H1 (cell line): Measurements from ENCODE around the gene SSRP1. TPM values are rescaled to one million over a fixed set of nuclear protein-coding genes. Genes with fewer than 3 reads are reported as not detected.

ENCODE experiments used
- CTCF ChIA-PET: fragments of 300-600 bp; sonication (Branson Sonifier 250); formaldehyde crosslinking; loops from one replicate; lab custom pipeline; 2021; ENCODE audit not compliant: partially characterized antibody; lab: Charles Lee
- POLR2A ChIA-PET: fragments of 300-600 bp; sonication (Branson Sonifier 250); formaldehyde crosslinking; loops from one replicate; lab custom pipeline; 2021; ENCODE audit warnings: inconsistent platforms; ENCODE audit not compliant: partially characterized antibody; lab: Charles Lee
- DNase-seq, 2 experiments: peaks; one replicate each; pipeline versions ENCODE4 v3.0.0 to v3.0.0-alpha.2; 2010 to 2022; ENCODE audit warnings: low spot score in 2 of 2, low read depth in 1 of 2, mixed read lengths in 1 of 2
- FAIRE-seq: peaks from 2 replicates; lab custom pipeline; 2011; peaks lifted over from hg19 to GRCh38; lab: Jason Lieb, UNC
- H2AFZ ChIP-seq: 2 replicates; pipeline ENCODE4 v1.8.1; 2012; ENCODE audit warnings: low read length, inconsistent platforms
- H2AK5ac ChIP-seq: 2 replicates; pipeline ENCODE4 v1.6.1; 2013; ENCODE audit warnings: low read depth, low read length
- H2BK120ac ChIP-seq: replicated peaks from 2 replicates; pipeline ENCODE3; 2013; ENCODE audit warnings: low read depth, low read length, inconsistent platforms
- H2BK12ac ChIP-seq: 2 replicates; pipeline ENCODE4 v1.6.1; 2013; ENCODE audit warnings: low read depth, low read length
- H2BK15ac ChIP-seq: 2 replicates; pipeline ENCODE4 v1.6.1; 2013; ENCODE audit warnings: low read length
- H2BK20ac ChIP-seq: 2 replicates; pipeline ENCODE4 v1.6.1; 2013; ENCODE audit warnings: low read length
- H2BK5ac ChIP-seq: 2 replicates; pipeline ENCODE4 v1.6.1; 2013; ENCODE audit warnings: low read depth, low read length
- H3K14ac ChIP-seq: 2 replicates; pipeline ENCODE4 v1.6.1; 2013; ENCODE audit warnings: inconsistent platforms; ENCODE audit not compliant: insufficient read length
- H3K18ac ChIP-seq: 2 replicates; pipeline ENCODE4 v1.6.1; 2013; ENCODE audit warnings: low read length; ENCODE audit errors: extremely low read depth
- H3K23ac ChIP-seq: 2 replicates; pipeline ENCODE4 v1.6.1; 2013; ENCODE audit warnings: inconsistent platforms; ENCODE audit not compliant: insufficient read length
- H3K23me2 ChIP-seq: 2 replicates; pipeline ENCODE4 v1.6.1; 2013; ENCODE audit warnings: low read depth, low read length
- H3K27ac ChIP-seq: 2 replicates; pipeline ENCODE4 v1.6.1; 2011; ENCODE audit warnings: low read depth, low read length, inconsistent platforms
- H3K27me3 ChIP-seq, 4 experiments: replicated peaks in 1 of 4; 1 replicate in 1 of 4; 2 replicates in 3 of 4; pipeline versions ENCODE4 v1.6.1 to v1.8.1; 2011 to 2013; ENCODE audit warnings: low read length in 3 of 4, mild to moderate bottlenecking in 3 of 4, inconsistent platforms in 2 of 4, mixed read lengths in 2 of 4, moderate library complexity in 1 of 4; ENCODE audit not compliant: control insufficient read depth in 3 of 4, insufficient read depth in 3 of 4; ENCODE audit errors: extremely low read depth in 1 of 4
- H3K36me3 ChIP-seq, 4 experiments: 2 replicates each; pipeline versions ENCODE4 v1.6.1 to v1.8.1; 2011 to 2013; ENCODE audit warnings: mild to moderate bottlenecking in 4 of 4, low read length in 3 of 4, moderate library complexity in 2 of 4, control low read depth in 1 of 4, inconsistent platforms in 1 of 4; ENCODE audit not compliant: insufficient read depth in 4 of 4, control insufficient read depth in 2 of 4
- H3K4ac ChIP-seq: replicated peaks from 2 replicates; pipeline ENCODE3; 2013; ENCODE audit warnings: low read length, low read depth, mixed read lengths, inconsistent platforms; ENCODE audit not compliant: insufficient read length
- H3K4me1 ChIP-seq, 4 experiments: replicated peaks in 1 of 4; 1 replicate in 1 of 4; 2 replicates in 3 of 4; pipeline versions ENCODE4 v1.6.1 to v1.8.1; 2011 to 2013; ENCODE audit warnings: low read length in 3 of 4, inconsistent platforms in 2 of 4, mixed read lengths in 1 of 4; ENCODE audit not compliant: insufficient read depth in 4 of 4, control insufficient read depth in 3 of 4
- H3K4me2 ChIP-seq, 2 experiments: 2 replicates each; pipeline versions ENCODE4 v1.6.1 to v1.8.1; 2011 to 2013; ENCODE audit warnings: low read depth in 2 of 2, low read length in 2 of 2, control low read depth in 1 of 2, inconsistent platforms in 1 of 2, mild to moderate bottlenecking in 1 of 2; ENCODE audit not compliant: insufficient read depth in 1 of 2
- H3K4me3 ChIP-seq, 4 experiments: fragments of 200-600, 300-600 bp in 1 of 4; sonication (generic), shearing (Covaris generic), sonication (Bioruptor Twin) in 1 of 4; 2 replicates each; pipeline versions ENCODE4 v1.5.1 to v1.8.1; 2011 to 2016; ENCODE audit warnings: low read length in 4 of 4, low read depth in 3 of 4, control low read depth in 2 of 4, inconsistent platforms in 2 of 4, mild to moderate bottlenecking in 2 of 4, mixed read lengths in 1 of 4, moderate library complexity in 1 of 4; ENCODE audit not compliant: insufficient read depth in 2 of 4; ENCODE audit errors: extremely low read depth in 1 of 4
- H3K56ac ChIP-seq: replicated peaks from 2 replicates; pipeline ENCODE3; 2013; ENCODE audit warnings: low read depth, mild to moderate bottlenecking, mixed read lengths, low read length, inconsistent platforms; ENCODE audit not compliant: insufficient read length
- H3K79me1 ChIP-seq: 2 replicates; pipeline ENCODE4 v1.6.1; 2013; ENCODE audit warnings: low read depth, low read length, control low read depth
- H3K79me2 ChIP-seq, 2 experiments: 2 replicates each; pipeline versions ENCODE4 v1.6.1 to v1.8.1; 2012 to 2013; ENCODE audit warnings: low read length in 2 of 2, mild to moderate bottlenecking in 2 of 2, inconsistent platforms in 1 of 2; ENCODE audit not compliant: insufficient read depth in 2 of 2, control insufficient read depth in 1 of 2
- H3K9ac ChIP-seq, 4 experiments: replicated peaks in 1 of 4; 1 replicate in 1 of 4; 2 replicates in 3 of 4; pipeline versions ENCODE4 v1.6.1 to v1.8.1; 2011 to 2013; ENCODE audit warnings: low read depth in 3 of 4, low read length in 3 of 4, control low read depth in 2 of 4, mild to moderate bottlenecking in 2 of 4, moderate library complexity in 2 of 4, inconsistent platforms in 1 of 4; ENCODE audit errors: extremely low read depth in 1 of 4
- H3K9me3 ChIP-seq, 2 experiments: 2 replicates each; pipeline versions ENCODE4 v1.6.1 to v1.8.1; 2012 to 2013; ENCODE audit warnings: mild to moderate bottlenecking in 2 of 2, moderate library complexity in 2 of 2, control low read depth in 1 of 2, inconsistent platforms in 1 of 2, low read depth in 1 of 2, low read length in 1 of 2, mixed read lengths in 1 of 2; ENCODE audit not compliant: insufficient read depth in 2 of 2
- H4K20me1 ChIP-seq, 2 experiments: replicated peaks in 1 of 2; 2 replicates each; pipeline versions ENCODE3 to v1.8.1; 2011 to 2013; ENCODE audit warnings: inconsistent platforms in 2 of 2, low read length in 2 of 2, mild to moderate bottlenecking in 1 of 2; ENCODE audit not compliant: insufficient read depth in 2 of 2, control insufficient read depth in 1 of 2
- H4K5ac ChIP-seq: 2 replicates; pipeline ENCODE4 v1.6.1; 2013; ENCODE audit warnings: low read length, low read depth, mixed read lengths, inconsistent platforms; ENCODE audit not compliant: insufficient read length
- H4K8ac ChIP-seq: 2 replicates; pipeline ENCODE4 v1.8.0; 2013; ENCODE audit warnings: mild to moderate bottlenecking, moderate library complexity, low read length, inconsistent platforms; ENCODE audit not compliant: insufficient read depth; ENCODE audit errors: extremely low read depth
- H4K91ac ChIP-seq: replicated peaks from 2 replicates; pipeline ENCODE3; 2013; ENCODE audit warnings: low read length, mixed read lengths, inconsistent platforms; ENCODE audit not compliant: insufficient read length
- CHD2 ChIP-seq: IDR thresholded peaks from 2 replicates; pipeline ENCODE4 v1.6.1; 2012; ENCODE audit warnings: low read length, improper control_type of control experiment
- POLR2A ChIP-seq, 2 experiments: IDR thresholded peaks; 1 replicate in 1 of 2; 2 replicates in 1 of 2; pipeline ENCODE4 v1.6.1; 2011; ENCODE audit warnings: low read depth in 2 of 2, low read length in 2 of 2, mild to moderate bottlenecking in 2 of 2; ENCODE audit errors: control extremely low read depth in 1 of 2
- TBP ChIP-seq: IDR thresholded peaks from 2 replicates; pipeline ENCODE4 v1.6.1; 2011; ENCODE audit warnings: low read depth, low read length, improper control_type of control experiment
- USF2 ChIP-seq: IDR thresholded peaks from 2 replicates; pipeline ENCODE4 v1.6.1; 2011; ENCODE audit warnings: low read length, improper control_type of control experiment
- ZNF274 ChIP-seq: IDR thresholded peaks from 2 replicates; pipeline ENCODE4 v1.7.0; 2012; ENCODE audit warnings: low read length, borderline replicate concordance; ENCODE audit errors: extremely low read depth
- WGBS, 2 experiments: shearing (Covaris generic) in 1 of 2; methylation state at CpG; one replicate each; pipeline versions ENCODE4 v1.1.6 to v1.1.7; 2013 to 2015; ENCODE audit warnings: low lambda C conversion rate in 2 of 2, mixed read lengths in 2 of 2, inconsistent platforms in 1 of 2, low coverage in 1 of 2, missing lambda C conversion rate in 1 of 2; ENCODE audit not compliant: insufficient replicate concordance in 2 of 2, insufficient coverage in 1 of 2, insufficient read length in 1 of 2; ENCODE audit errors: extremely low coverage in 1 of 2, missing lambda C conversion rate in 1 of 2; 5-methylcytosine and 5-hydroxymethylcytosine counted together
- polyA plus RNA-seq, 7 experiments: library from polyadenylated mRNA; depleted of rRNA in 3 of 7; stranded (reverse) in 5 of 7; unstranded in 2 of 7; fragments of >200 nt in 5 of 7; fragments of 200-250 nt in 2 of 7; gene quantifications; 1 replicate in 5 of 7; 2 replicates in 1 of 7; 4 replicates in 1 of 7; pipeline versions ENCODE4 v1.2.1 to v1.2.3, GENCODE V29; 2011 to 2013; ENCODE audit warnings: missing spikeins in 2 of 7, mixed read lengths in 2 of 7
- total RNA-seq: library from RNA; stranded (reverse); fragmentation: NEBNext Ultra II Directional; extraction: Animal tissue kit (Norgen Biotek cat#: 25700); gene quantifications from 2 replicates; pipeline ENCODE4 v1.2.1, GENCODE V29; 2021

Gene SSRP1
- total and polyA plus RNA-seq, 2 of the 8 experiments (the other 6 are each of a cell fraction or from before 2014, with no cell fraction given), result 259 to 281 TPM

- H3K79me1 ChIP-seq, result no peaks in the 10 kb centered on the region
Observed at GRCh38 chr11:57343825-57344224, 8.1 kb upstream of the SSRP1 start.

More at GRCh38 chr11:57343825-57344224, 8.1 kb upstream of the SSRP1 start:
- 81% methylated on average over 7 of the region's 7 CpGs; no CpG with 5 or more reads in 1 of the 2 experiments for WGBS, 2 experiments
- H3K27ac ChIP-seq, result no peak overlapping the region
- no peaks in the 10 kb centered on the region for H3K9me3 ChIP-seq
- 0 out of 2 replicates have a peak overlapping the region, but pooled peaks have one; percentile 49 for H2AFZ ChIP-seq
- no peak overlapping the region for H2BK20ac ChIP-seq
- H3K36me3 ChIP-seq, result no peaks in the 10 kb centered on the region
- no peak overlapping the region for H3K18ac ChIP-seq
- H4K8ac ChIP-seq, result no peak overlapping the region
- H2BK12ac ChIP-seq, result 0 out of 2 replicates have a peak overlapping the region, but pooled peaks have one; percentile 10
- no peak overlapping the region for H3K56ac ChIP-seq
- H3K4me3 ChIP-seq, result no peak overlapping the region
- no peak overlapping the region for H4K91ac ChIP-seq
- no peak overlapping the region for H3K9ac ChIP-seq
- no peak overlapping the region for H3K4me2 ChIP-seq
- POLR2A ChIA-PET, result interaction anchor here (1.5 to 45.7 kb wide), 2 partner anchors 36 to 295 kb away, joined by 3 to 1279 read pairs; partner anchors contain the start of gene TNKS1BP1
- H4K20me1 ChIP-seq, result no peaks in the 10 kb centered on the region
- H3K4me1 ChIP-seq, result peaks cover 5 to 14% (median 7%) of the 10 kb centered on the region in 4 experiments; a peak in 6 of 7 replicates
- no peaks in the 10 kb centered on the region for H3K79me2 ChIP-seq
- no peak overlapping the region for H2AK5ac ChIP-seq
- H4K5ac ChIP-seq, result no peak overlapping the region
- TF ChIP-seq USF2, result no peak
- TF ChIP-seq ZNF274, result no peak
- TF ChIP-seq POLR2A (IDR thresholded peaks at IDR 0.05; ENCODE audit: control extremely low read depth in 1 of 2, low read depth in 2 of 2, low read length in 2 of 2), result no peak
- no peak for TF ChIP-seq CHD2
- TF ChIP-seq TBP, result no peak
- H3K14ac ChIP-seq, result no peak overlapping the region
- no peak overlapping the region for H3K23ac ChIP-seq
- no peaks in the 10 kb centered on the region for H3K23me2 ChIP-seq
- no peak for DNase-seq
- H2BK120ac ChIP-seq, result no peak overlapping the region
- CTCF ChIA-PET, result interaction anchor here (0.8 to 6.3 kb wide), 10 partner anchors 9 to 297 kb away, joined by 3 to 49 read pairs (median 4); partner anchors contain the start of genes RTN4RL2 and TIMM10
- H2BK15ac ChIP-seq, result no peak overlapping the region
- no peak for FAIRE-seq
- no peak overlapping the region for H2BK5ac ChIP-seq
- peaks cover 0 to 9% (median 7%) of the 10 kb centered on the region in 4 experiments; a peak in 4 of 7 replicates for H3K27me3 ChIP-seq
- H3K4ac ChIP-seq, result no peak overlapping the region
